HG02623 (cell line): Measurements from ENCODE around the gene LRRTM4.

Experiments used
- ATAC-seq: cut with Tn5 transposase; IDR thresholded peaks from one replicate; pipeline ENCODE4 v1.9.1; 2021; ENCODE audit warnings: moderate library complexity; ENCODE audit not compliant: unreplicated experiment

The LRRTM4 gene

GRCh38 chr2:77521931-77522470 lies at the start of gene LRRTM4:
TSS of gene LRRTM4 (minus strand) at chr2:77522376.
- no peak for ATAC-seq

GRCh38 chr2:77571545-77571944 lies 49.4 kb upstream of the LRRTM4 start:
- no peak for ATAC-seq

GRCh38 chr2:77567723-77568122 lies 45.5 kb upstream of the LRRTM4 start:
- no peak for ATAC-seq

- ATAC-seq = no peak
These were observed 44.4 kb upstream of the LRRTM4 start for GRCh38 chr2:77566582-77566981.

- ATAC-seq = no peak
These were observed 44.0 kb upstream of the LRRTM4 start for GRCh38 chr2:77566131-77566530.

- ATAC-seq = no peak
These were observed 30.8 kb upstream of the LRRTM4 start for GRCh38 chr2:77552956-77553355.

GRCh38 chr2:77538031-77538430 lies 15.9 kb upstream of the LRRTM4 start:
- ATAC-seq = no peak

GRCh38 chr2:77522888-77523287 lies 712 bp upstream of the LRRTM4 start:
- ATAC-seq = no peak

- no peak for ATAC-seq
These were observed 656 bp downstream of the LRRTM4 start for GRCh38 chr2:77521548-77521891.

- no peak for ATAC-seq
These were observed 1.3 kb downstream of the LRRTM4 start for GRCh38 chr2:77520641-77521547.

- ATAC-seq = no peak
These were observed 2.2 kb downstream of the LRRTM4 start for GRCh38 chr2:77519888-77520506.

GRCh38 chr2:77519164-77519887 lies 2.9 kb downstream of the LRRTM4 start:
- ATAC-seq = no peak

GRCh38 chr2:77518311-77518710 lies 3.9 kb downstream of the LRRTM4 start:
- no peak for ATAC-seq

- no peak for ATAC-seq
These were observed 9.0 kb downstream of the LRRTM4 start for GRCh38 chr2:77513191-77513590.

GRCh38 chr2:77512507-77512906 lies 9.7 kb downstream of the LRRTM4 start:
- no peak for ATAC-seq

GRCh38 chr2:77508511-77508910 lies 13.7 kb downstream of the LRRTM4 start:
- ATAC-seq = no peak

GRCh38 chr2:77507657-77508056 lies 14.5 kb downstream of the LRRTM4 start:
- ATAC-seq = no peak

GRCh38 chr2:77488141-77488540 lies 34.0 kb downstream of the LRRTM4 start:
- no peak for ATAC-seq

- ATAC-seq = no peak
These were observed 34.9 kb downstream of the LRRTM4 start for GRCh38 chr2:77487074-77487803.

GRCh38 chr2:77484026-77484425 lies 38.1 kb downstream of the LRRTM4 start:
- ATAC-seq = no peak

GRCh38 chr2:77479895-77480294 lies 42.3 kb downstream of the LRRTM4 start:
- no peak for ATAC-seq
